GM13977 (cell line): Measurements from ENCODE around the gene LRRC4C.

Experiments used
- DNase-seq: peaks from one replicate; pipeline ENCODE4 v3.0.0; 2012; ENCODE audit warnings: low spot score
- CTCF ChIP-seq: IDR thresholded peaks from 2 replicates; pipeline ENCODE4 v1.5.1; 2012; ENCODE audit warnings: mild to moderate bottlenecking, control low read depth; ENCODE audit not compliant: insufficient read depth; ENCODE audit errors: extremely low read depth, missing control alignments
- in situ Hi-C: fragments of 300-500 bp; cut with MboI; formaldehyde crosslinking; loops from one replicate; pipeline ENCODE4 v1.12.0; 2022; ENCODE audit warnings: low sequenced_read_pairs, low pct_unique_long_range_greater_than_20kb, mixed read lengths, inconsistent platforms; ENCODE audit not compliant: unreplicated experiment

Gene LRRC4C

GRCh38 chr11:41309111-41309522 is 150.3 kb downstream of the LRRC4C start:
- TF ChIP-seq CTCF = no peak
- in situ Hi-C loops = no loop called here
- peak; percentile 47 for DNase-seq

- TF ChIP-seq CTCF = no peak
These were observed 151.2 kb downstream of the LRRC4C start for GRCh38 chr11:41308286-41308685.

GRCh38 chr11:41307296-41308080 is 152.0 kb downstream of the LRRC4C start:
- peak; percentile 24 for DNase-seq
- in situ Hi-C loops = no loop called here
- TF ChIP-seq CTCF = no peak

More at GRCh38 chr11:41308286-41308685, 151.2 kb downstream of the LRRC4C start:
- no peak for DNase-seq
- in situ Hi-C loops = no loop called here

GRCh38 chr11:41306431-41306830 is 153.0 kb downstream of the LRRC4C start:
- in situ Hi-C loops = no loop called here
- no peak for TF ChIP-seq CTCF
- peak; percentile 21 for DNase-seq

- in situ Hi-C loops = no loop called here
- DNase-seq = no peak
- no peak for TF ChIP-seq CTCF
These were observed 158.4 kb downstream of the LRRC4C start for GRCh38 chr11:41301023-41301422.

GRCh38 chr11:41289408-41289807 is 170.0 kb downstream of the LRRC4C start:
- in situ Hi-C loops = no loop called here
- peak; percentile 25 for TF ChIP-seq CTCF
- no peak for DNase-seq
